Skin of body (tissue), 2 donors: ENCODE results near the gene KCTD5. TPM values are rescaled to one million over a fixed set of nuclear protein-coding genes. Genes with fewer than 3 reads are reported as not detected.
A peak's percentile ranks its signal among the peaks of the same experiment; 100 is the strongest.

Experiments used
- DNase-seq: peaks from one replicate; lab custom pipeline; 2025; lab: John Stamatoyannopoulos, UW
- total RNA-seq: library from RNA; depleted of rRNA; stranded (reverse); fragments of >200 nt; gene quantifications from one replicate; pipeline ENCODE4 v1.2.3, GENCODE V29; 2014

The KCTD5 gene
- total RNA-seq, 1 donor from 2014 or later: 13.6 TPM

- DNase-seq: no peak
These were observed 66.6 kb downstream of the KCTD5 start for GRCh38 chr16:2748757-2749455.

GRCh38 chr16:2749476-2749875 lies 67.2 kb downstream of the KCTD5 start:
- DNase-seq: no peak

- DNase-seq: no peak
These were observed 67.6 kb downstream of the KCTD5 start for GRCh38 chr16:2749936-2750335.

GRCh38 chr16:2751577-2752034 lies 69.3 kb downstream of the KCTD5 start:
- DNase-seq: no peak

- peak; percentile 98 for DNase-seq
These were observed 69.9 kb downstream of the KCTD5 start, which contains the start of gene SRRM2 for GRCh38 chr16:2752035-2752849. Gene SRRM2, plus strand, starts transcription at chr16:2752638. Its CDS starts 3,727 bp downstream, at chr16:2756365.

DNA sequence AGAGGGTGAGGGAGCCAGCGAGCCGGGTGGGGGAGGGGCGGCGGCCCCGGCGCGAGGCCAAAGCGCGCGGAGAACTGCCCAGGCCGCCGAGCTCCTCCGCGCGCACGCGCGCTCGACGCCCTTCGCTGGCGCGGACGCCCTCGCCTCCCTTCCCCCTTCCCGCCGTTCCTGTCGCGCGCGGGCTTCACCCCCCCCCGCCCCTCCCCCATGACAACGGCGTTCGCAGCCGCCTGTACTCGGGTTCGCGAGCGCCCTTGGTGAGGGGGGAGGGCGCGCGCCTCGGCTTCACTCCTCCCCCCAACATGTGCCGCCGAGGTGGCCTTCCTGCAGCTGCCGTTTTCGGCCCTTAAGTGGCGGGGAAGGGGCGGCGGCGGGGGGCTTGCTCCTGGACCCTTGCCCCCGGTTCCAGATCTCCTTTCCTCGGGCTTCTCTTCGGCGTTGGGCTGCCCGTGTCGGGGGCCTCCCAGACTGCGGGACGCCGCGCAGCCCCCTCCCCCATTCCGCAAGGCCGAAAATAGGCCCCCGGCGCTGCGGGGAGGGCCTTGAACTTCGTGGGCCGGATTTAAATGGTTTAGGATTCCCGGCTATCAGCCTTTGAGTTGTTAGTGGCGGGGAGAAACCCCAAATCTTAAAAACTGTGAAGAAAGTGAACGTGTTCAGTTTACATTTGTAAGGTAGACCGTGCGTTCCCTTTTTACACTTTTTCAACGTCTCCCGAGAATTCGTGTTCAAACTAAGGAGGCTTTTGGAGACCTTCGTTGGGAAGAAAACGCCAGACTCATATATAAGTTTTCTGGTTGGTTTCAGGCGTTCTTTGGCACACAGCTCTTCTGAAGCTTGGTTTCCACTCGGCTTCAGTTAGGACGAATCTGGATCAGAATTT lies 70.8 kb downstream of the KCTD5 start:
- DNase-seq: peak; percentile 65

DNA sequence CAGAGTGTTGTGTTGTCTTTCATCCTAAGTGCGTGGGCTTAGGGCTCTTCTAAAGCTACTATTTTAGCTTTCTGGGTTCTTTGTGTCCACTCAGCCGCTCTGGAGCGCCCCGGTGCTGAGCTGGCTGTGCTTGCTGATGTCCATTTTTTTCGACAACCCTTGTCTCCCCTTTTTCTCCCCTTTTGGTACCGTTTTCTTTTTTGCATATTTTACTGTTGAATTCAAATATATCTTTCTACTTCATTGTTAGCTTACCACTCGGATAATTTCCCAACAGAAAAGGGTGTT lies 71.4 kb downstream of the KCTD5 start:
- no peak for DNase-seq

- DNase-seq: no peak
These were observed 72.8 kb downstream of the KCTD5 start for GRCh38 chr16:2755158-2755557.

DNA sequence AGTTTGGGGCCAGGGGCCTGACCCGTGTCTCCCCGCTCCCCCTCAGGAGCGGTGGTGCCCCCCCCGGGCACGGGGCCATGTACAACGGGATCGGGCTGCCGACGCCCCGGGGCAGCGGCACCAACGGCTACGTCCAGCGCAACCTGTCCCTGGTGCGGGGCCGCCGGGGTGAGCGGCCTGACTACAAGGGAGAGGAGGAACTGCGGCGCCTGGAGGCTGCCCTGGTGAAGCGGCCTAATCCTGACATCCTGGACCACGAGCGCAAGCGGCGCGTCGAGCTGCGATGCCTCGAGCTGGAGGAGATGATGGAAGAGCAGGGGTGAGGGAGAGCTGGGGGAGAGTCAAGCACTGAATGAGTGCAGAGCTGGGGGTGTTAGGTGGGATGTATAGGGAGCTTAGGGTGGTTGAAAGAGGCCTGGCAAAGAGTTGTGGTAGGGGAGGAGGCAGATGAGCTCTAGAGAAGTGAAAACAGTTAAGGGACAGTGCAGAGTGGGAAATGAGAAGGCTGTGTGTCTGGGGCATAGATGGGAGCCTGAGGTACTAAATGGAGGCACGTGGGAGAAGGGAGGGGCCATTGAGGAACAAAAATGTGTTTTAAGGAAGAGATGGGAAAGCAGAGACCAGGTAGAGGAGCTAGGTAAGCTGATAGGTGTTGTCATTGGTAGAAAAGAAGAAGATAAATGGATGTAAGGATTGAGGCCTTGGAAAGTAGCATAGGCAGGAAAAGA lies 74.1 kb downstream of the KCTD5 start:
- DNase-seq: no peak

DNA sequence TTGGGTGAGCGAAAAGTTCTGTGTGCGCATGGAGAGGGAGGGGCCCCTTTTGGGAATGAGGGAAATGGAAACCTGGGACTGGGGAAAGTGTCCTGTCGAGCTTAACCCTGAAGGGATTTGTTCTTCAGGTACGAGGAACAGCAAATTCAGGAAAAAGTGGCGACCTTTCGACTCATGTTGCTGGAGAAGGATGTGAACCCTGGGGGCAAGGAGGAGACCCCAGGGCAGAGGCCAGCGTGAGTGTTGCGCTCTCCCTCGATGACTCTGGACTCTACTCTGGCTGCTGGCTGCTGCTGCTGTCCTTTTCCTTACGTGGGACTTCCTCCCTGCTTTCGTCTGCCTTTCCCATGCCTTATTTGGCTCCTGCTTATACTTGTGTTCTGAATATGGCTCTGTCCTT lies 75.0 kb downstream of the KCTD5 start:
- DNase-seq: no peak

Other genes starting within 250 kb of the KCTD5 start
- 3.4 TPM for gene TEDC2, start 222.4 kb upstream of the KCTD5 start, total RNA-seq
- 3.4 TPM for gene NTN3, start 211.2 kb upstream of the KCTD5 start, total RNA-seq
- 8.8 TPM for gene TBC1D24, start 207.4 kb upstream of the KCTD5 start, total RNA-seq
- 20.4 TPM for gene ATP6V0C, start 168.6 kb upstream of the KCTD5 start, total RNA-seq
- gene AMDHD2, start 162.2 kb upstream of the KCTD5 start, total RNA-seq: 15.6 TPM
- not detected for gene CEMP1, start 151.1 kb upstream of the KCTD5 start, total RNA-seq
- 18.9 TPM for gene PDPK1, start 144.5 kb upstream of the KCTD5 start, total RNA-seq
- gene PRSS27, start 37.7 kb downstream of the KCTD5 start, total RNA-seq: 0.39 TPM
- 234 TPM for gene SRRM2, start 70.1 kb downstream of the KCTD5 start, total RNA-seq
- 109 TPM for gene ELOB, start 94.8 kb downstream of the KCTD5 start, total RNA-seq
- not detected for gene PRSS33, start 105.0 kb downstream of the KCTD5 start, total RNA-seq
- gene PRSS41, start 115.9 kb downstream of the KCTD5 start, total RNA-seq: not detected
- not detected for gene PRSS21, start 134.7 kb downstream of the KCTD5 start, total RNA-seq
- 2.6 TPM for gene ZG16B, start 147.8 kb downstream of the KCTD5 start, total RNA-seq
- 4.6 TPM for gene PRSS22, start 175.6 kb downstream of the KCTD5 start, total RNA-seq
- 17.4 TPM for gene FLYWCH2, start 200.7 kb downstream of the KCTD5 start, total RNA-seq
- gene FLYWCH1, start 229.4 kb downstream of the KCTD5 start, total RNA-seq: 10.9 TPM